HEK293T (cell line): ENCODE results near the gene EIF2B5.

Source experiments
- BHLHE40 ChIP-seq: fragments of 450-650 bp; IDR thresholded peaks from 2 replicates; pipeline ENCODE4 v1.6.1; 2016; ENCODE audit warnings: mild to moderate bottlenecking, moderate library complexity, borderline replicate concordance
- SP1 ChIP-seq: fragments of 450-650 bp; IDR thresholded peaks from 2 replicates; pipeline ENCODE4 v1.6.1; 2017
- TARDBP ChIP-seq: fragments of 450-650 bp; IDR thresholded peaks from 2 replicates; pipeline ENCODE4 v1.6.1; 2016

DNA sequence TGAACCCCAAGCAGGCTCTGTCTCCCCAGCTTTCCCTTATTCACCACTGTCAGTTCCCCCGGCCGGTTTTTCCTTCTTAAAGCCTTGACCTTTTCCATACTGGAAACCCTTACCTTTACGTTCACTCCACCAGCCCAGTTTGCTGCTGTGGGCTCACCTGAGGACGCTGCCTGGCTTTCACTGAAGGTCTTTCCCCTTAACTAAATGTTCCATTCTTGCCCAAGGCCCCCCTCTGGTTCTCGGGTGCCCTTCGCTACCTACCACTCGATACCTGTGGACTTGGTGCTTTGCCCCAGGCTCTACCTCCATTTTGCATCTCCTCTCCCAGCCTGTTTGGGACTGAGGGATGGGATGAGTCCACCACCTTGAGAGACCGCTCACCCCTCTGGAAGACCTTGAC lies 40.3 kb downstream of the EIF2B5 start:
- no peak for TF ChIP-seq SP1
- TF ChIP-seq BHLHE40, result no peak
- no peak for TF ChIP-seq TARDBP
